22Rv1 (cell line): Measurements from ENCODE around the gene PFKFB4.

ENCODE experiments used
- CTCF ChIP-seq: fragments of 450-650 bp; IDR thresholded peaks from 2 replicates; pipeline ENCODE4 v1.5.1; 2017; ENCODE audit warnings: mild to moderate bottlenecking
- ZFX ChIP-seq: fragments of 450-650 bp; IDR thresholded peaks from 2 replicates; pipeline ENCODE4 v1.6.1; 2017; ENCODE audit warnings: antibody characterized with exemption, borderline replicate concordance

DNA sequence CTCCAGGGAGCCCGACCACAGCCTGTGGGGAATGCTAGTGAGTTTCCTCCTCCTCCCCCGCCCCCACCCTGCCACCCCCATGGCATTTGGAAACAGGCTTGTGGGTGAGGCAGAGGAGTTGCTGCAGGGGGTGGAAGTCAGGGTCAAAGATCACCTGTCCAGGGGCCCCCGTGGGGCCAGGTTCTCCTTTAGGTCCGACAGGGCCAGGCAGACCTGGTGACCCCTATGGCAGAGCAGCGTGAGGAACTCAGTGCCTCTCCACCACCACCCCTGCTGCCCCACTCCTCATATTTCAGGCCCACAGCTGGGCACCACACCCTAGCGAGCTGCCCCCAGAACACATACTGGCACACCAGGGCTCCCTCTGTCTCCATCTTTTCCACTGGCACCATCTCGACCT, 15.9 kb upstream of the PFKFB4 start:
- TF ChIP-seq CTCF: no peak
- TF ChIP-seq ZFX: no peak
